ENCODE data around the gene NOC2L.

DNA sequence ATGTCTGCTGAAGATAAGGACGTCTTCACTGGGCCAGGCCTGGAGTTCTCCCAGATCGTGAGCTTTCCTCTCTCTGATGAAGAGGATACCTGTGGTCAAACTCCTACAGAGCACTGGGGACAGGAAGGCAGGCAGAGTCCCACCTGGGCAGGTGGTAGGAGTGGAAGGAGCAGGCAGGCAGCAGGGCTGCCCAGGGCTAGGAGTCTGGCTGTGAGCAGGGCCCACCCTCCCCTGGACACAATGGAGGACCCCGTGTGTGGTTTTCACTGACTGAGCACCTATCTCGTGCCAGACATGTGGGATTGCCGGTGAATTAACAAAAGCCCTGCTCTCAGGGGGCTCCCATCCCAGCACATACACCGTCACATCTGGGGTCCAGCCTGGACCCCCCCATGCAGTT is 40.2 kb downstream of the NOC2L start:
- TF ChIP-seq, protein P1, sequence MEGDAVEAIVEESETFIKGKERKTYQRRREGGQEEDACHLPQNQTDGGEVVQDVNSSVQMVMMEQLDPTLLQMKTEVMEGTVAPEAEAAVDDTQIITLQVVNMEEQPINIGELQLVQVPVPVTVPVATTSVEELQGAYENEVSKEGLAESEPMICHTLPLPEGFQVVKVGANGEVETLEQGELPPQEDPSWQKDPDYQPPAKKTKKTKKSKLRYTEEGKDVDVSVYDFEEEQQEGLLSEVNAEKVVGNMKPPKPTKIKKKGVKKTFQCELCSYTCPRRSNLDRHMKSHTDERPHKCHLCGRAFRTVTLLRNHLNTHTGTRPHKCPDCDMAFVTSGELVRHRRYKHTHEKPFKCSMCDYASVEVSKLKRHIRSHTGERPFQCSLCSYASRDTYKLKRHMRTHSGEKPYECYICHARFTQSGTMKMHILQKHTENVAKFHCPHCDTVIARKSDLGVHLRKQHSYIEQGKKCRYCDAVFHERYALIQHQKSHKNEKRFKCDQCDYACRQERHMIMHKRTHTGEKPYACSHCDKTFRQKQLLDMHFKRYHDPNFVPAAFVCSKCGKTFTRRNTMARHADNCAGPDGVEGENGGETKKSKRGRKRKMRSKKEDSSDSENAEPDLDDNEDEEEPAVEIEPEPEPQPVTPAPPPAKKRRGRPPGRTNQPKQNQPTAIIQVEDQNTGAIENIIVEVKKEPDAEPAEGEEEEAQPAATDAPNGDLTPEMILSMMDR (IDR thresholded peaks at IDR 0.05) = no peak
- TF ChIP-seq POLR2A (IDR thresholded peaks at IDR 0.05; ENCODE audit: low read depth) = no peak

All from esophagus muscularis mucosa (tissue), 3 donors.